ENCODE results near the gene ANKRD11.

Gene ANKRD11

DNA sequence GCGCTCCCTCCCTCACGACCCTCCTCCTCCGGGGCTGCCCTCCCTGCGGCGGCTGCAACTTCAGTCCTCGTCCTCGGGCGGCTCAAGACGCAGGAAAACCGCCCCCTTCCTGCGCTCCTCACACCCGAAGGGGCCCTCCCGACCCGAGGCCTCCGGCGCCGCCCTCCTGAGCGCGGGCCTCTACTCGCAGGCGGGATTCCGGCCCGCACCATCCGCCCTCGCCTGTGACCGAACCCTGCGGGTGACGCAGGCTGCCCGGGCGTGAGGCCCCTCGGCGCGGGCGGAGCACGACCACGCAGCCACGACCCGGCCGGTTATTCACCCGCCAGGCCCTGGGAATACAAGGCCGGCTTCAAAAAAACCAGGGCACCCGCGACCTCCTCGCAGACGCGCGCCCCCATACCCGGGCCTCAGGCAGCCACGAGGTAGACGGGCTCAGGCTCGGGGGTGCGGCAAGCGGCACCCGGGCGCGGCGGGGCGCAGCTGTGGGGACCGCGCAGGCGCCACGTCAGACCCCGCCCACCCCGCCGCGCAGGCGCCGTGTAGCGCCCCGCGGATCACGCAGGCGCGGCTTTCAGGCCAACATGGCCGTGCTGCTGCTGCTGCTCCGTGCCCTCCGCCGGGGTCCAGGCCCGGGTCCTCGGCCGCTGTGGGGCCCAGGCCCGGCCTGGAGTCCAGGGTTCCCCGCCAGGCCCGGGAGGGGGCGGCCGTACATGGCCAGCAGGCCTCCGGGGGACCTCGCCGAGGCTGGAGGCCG lies 17.7 kb upstream of the ANKRD11 start, which contains the start of gene SPG7:
Gene SPG7, plus strand, starts transcription at position 570 of the 757 bp plus-strand sequence. Its CDS starts 15 bp downstream, at position 585.
- peak within 1 kb of the TSS; percentile 43 to 98 (median 94) for H3K27ac ChIP-seq
- peak within 1 kb of the TSS; percentile 70 to 98 (median 86) for H3K4me3 ChIP-seq

DNA sequence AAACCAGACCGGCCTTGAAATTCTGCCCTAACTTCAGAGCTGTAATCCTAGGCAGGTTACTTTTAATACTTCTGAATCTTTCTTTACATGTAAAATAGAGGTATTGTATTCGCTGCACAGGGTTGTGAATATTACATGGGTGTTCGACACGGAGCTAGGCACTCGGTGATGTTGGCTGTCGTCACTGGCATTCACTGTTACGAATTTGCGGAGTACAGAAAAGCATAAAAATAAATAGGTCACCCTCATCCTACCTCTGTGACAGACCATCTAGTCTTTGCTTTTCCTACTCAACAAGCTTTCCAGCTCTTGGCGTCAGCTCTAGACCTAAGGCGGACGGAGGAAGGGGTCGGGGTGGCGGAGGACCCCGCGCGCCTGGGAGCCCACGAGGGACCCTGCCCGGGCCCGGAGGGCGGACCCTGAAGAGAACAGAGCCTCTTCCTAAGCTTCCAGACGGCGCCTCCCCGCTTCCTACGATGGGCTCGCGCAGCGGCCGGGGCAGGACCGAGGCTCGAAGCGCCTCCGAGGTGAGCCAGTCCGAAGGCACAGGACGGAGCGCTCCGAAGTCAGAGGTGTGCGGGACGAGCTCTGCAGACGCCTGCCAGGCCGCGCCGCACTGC lies 17.0 kb upstream of the ANKRD11 start:
- Histone ChIP-seq H3K4me3 (peak overlapping the region; percentile 70 to 98 (median 86)), H3K27ac (peak overlapping the region; percentile 43 to 98 (median 94))

DNA sequence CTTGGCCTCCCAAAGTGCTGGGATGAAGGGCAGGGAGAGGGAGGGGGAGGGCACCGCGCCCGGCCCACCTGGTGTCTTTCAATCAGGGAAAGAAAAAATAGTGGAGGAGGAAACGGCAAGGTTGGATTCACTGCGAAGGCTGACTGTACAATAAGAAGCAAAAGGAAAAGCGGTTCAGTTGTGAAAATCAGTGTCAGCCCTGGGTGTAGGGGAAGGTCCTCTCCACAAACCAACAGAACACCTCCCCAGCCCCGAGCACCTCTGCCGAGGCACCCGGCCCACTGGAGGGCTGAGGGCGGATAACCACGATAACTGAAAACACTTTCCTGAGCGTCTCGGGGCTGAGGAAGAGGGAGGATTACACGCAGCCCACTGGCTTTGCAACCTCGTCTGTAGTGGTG lies 16.4 kb upstream of the ANKRD11 start:
- Histone ChIP-seq H3K4me3 (peak overlapping the region in 4 of 7 experiments; percentile 70 to 98 (median 90)), H3K27ac (peak overlapping the region in 15 of 21 experiments; percentile 84 to 98 (median 96))

GRCh38 chr16:89506113-89506504 lies 15.7 kb upstream of the ANKRD11 start:
- H3K4me3 ChIP-seq: peak overlapping the region in 1 of 7 experiments; percentile 16
- H3K27ac ChIP-seq: peak overlapping the region in 17 of 21 experiments; percentile 26 to 89 (median 76)

DNA sequence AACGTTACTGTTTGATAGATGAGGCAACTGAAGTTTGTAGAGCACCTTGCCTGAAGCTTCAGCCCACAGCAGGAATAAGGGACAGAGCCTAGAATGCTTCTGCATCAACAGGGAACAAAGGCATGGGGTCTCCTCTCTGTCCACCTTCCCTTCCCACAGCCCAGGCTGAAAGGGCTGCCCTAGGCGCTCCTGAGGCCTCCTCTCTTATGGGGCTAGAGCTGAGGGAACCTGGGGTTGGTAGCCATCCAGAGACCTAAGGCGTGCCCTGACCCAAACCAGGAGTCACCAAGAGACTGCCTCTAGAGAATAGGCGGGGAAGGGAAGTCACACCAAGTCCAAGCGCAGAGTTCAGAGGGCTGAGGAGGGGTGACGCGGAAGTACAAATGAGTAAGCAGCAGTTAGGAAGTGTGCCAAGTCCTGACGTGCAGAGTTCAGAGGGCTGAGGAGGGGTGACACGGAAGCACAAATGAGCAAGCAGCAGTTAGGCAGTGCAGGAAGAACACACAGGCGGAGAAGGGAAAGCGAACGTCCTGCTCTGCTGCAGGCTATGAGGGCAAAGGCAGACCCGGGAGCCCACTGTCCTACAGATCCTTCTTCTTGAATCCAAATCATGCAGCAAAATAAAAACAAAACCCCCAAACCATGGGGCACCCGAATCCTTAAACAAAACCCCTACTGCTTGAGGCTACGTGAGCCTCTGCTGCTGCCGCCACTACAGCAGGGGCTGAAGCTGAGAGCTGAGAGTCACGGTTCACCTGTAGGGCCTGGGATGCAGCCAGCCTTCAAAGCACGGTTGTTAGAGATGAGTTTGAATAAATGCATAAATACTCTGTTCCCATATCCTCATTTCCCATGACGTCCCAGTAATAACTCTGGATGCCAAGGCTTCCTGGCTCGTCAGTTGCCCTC lies 15.1 kb upstream of the ANKRD11 start:
- Histone ChIP-seq H3K4me3 (peak overlapping the region in 2 of 7 experiments; percentile 1 to 16), H3K27ac (peak overlapping the region in 19 of 21 experiments; percentile 26 to 89 (median 76))

DNA sequence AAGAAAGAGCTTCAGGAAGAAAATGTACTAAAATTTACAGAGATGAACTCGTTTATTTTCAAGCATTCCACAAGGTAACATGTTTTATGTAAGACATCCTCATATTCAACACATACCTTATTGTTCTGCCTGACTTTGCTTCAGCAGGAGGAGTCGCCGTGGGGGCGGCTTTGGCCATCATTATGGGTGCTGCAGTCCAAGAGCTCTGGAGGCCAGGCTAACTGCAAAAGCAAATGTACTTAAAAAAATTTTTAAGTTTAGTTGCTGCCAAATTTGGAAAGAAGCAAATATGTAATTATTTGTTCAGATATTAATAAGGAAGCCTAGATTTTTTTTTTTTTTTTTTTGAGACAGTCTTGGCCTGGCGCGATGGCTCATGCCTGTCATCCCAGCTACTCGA lies 13.7 kb upstream of the ANKRD11 start:
- no peak overlapping the region for H3K27ac ChIP-seq
- no peak overlapping the region for H3K4me3 ChIP-seq

GRCh38 chr16:89502081-89502843 lies 11.9 kb upstream of the ANKRD11 start:
- Histone ChIP-seq H3K4me3 (no peak overlapping the region), H3K27ac (no peak overlapping the region)

DNA sequence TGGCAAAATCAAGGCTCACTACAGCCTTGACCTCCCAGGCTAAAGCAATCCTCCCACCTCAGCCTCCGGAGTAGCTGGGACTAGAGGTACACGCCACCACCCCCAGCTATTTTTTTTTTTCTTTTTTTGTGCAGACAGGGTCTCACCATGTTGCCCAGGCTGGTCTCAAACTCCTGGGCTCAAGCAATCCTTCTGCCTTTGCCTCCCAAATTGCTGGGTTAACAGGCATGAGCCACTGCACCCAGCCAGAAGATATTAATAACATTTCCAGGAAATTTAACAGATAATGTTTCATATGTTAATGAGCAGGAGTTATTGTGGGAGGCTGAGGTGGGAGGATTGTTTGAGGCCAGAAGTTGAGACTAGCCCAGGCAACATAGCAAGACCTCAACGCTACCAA lies 9.4 kb upstream of the ANKRD11 start:
- no peak overlapping the region for H3K4me3 ChIP-seq
- H3K27ac ChIP-seq: no peak overlapping the region

GRCh38 chr16:89498839-89499238 lies 8.5 kb upstream of the ANKRD11 start:
- no peak overlapping the region for H3K4me3 ChIP-seq
- H3K27ac ChIP-seq: no peak overlapping the region

DNA sequence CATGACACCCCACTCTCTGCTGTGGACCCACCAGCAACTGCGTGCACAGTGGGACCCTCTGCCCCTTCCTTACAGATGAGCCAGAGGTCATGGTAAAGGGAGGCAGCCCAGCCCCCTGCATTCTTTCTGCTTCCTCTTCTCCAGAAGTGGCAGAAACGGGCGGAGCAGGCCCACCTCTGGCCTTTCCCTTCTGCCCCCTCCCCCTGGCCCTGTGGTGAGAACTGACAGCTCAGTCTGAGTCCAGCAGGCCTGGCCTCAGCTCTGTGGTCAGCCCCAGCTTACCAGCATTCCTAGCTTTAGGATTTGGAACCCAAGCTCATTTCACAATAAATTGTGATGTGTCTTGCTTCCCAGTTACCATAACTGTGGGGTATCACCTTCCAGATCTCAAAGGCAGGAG lies 4.8 kb upstream of the ANKRD11 start:
- no peak overlapping the region for H3K4me3 ChIP-seq

DNA sequence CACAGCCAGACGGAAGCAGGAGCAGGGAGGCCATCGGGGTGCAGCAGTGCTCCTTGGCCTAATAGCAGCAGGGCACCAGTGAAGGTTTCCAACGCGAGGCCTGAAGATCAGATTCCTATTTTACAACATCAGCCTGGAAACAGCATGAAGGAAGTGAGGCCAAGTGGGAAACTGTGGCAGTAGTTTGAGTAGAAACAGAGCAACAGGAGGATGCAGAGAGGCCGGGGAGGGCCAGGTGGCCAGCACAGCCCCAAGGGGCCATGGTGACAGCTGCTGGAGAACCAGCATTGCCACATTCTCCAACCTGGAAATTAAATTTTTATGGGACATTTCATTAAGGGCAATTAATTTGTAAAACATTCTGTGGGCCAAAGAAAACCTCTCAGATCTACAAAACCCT lies 3.4 kb upstream of the ANKRD11 start:
- H3K27ac ChIP-seq: no peak overlapping the region

More for the DNA sequence above, 4.8 kb upstream of the ANKRD11 start:
- no peak overlapping the region for H3K27ac ChIP-seq

DNA sequence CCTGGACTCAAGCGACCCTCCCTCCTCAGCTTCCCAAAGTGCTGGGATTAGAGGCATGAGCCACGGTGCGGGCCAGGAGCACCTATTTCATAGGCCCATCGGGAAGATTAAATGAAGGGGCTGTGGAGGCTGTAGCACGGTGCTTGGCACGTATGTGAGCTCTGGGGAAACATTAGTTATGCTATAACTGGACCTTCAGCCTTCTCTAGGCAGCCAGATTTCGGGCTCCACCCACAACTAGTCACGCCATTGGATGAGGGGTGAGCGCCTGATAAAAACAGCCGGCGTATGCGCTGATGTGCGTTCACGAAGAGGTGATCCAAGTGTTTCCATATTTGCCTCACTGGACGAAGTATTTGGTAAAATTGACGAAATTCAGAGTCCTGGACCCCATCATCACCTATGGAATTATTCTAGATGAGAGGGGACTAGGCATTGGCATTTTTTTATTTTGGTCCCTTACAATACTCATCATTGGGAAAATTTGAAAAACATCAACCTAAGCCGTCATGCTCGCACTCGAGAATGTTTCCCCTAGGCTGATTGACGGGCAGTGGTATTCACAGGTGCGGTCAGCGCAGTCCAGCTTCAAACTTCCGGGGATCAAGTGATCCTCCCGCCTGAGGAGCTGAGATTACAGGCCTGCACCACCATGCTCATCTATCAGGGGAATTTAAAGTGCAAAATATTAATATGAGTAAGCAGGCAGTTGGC lies 1.8 kb upstream of the ANKRD11 start:
- peak overlapping the region in 4 of 7 experiments; percentile 77 to 98 (median 92) for H3K4me3 ChIP-seq

More for the DNA sequence above, 3.4 kb upstream of the ANKRD11 start:
- H3K4me3 ChIP-seq: no peak overlapping the region

GRCh38 chr16:89491238-89491869 lies 993 bp upstream of the ANKRD11 start:
- Histone ChIP-seq H3K4me3 (peak overlapping the region; percentile 77 to 98 (median 88)), H3K27ac (peak overlapping the region; percentile 71 to 99 (median 94))

More for the DNA sequence above, 1.8 kb upstream of the ANKRD11 start:
- peak overlapping the region in 9 of 21 experiments; percentile 90 to 99 (median 96) for H3K27ac ChIP-seq

- Histone ChIP-seq H3K27ac (peak overlapping the region; percentile 92 to 100 (median 98)), H3K4me3 (peak overlapping the region; percentile 75 to 98 (median 88))
Measured at GRCh38 chr16:89489898-89490438, 393 bp downstream of the ANKRD11 start.

DNA sequence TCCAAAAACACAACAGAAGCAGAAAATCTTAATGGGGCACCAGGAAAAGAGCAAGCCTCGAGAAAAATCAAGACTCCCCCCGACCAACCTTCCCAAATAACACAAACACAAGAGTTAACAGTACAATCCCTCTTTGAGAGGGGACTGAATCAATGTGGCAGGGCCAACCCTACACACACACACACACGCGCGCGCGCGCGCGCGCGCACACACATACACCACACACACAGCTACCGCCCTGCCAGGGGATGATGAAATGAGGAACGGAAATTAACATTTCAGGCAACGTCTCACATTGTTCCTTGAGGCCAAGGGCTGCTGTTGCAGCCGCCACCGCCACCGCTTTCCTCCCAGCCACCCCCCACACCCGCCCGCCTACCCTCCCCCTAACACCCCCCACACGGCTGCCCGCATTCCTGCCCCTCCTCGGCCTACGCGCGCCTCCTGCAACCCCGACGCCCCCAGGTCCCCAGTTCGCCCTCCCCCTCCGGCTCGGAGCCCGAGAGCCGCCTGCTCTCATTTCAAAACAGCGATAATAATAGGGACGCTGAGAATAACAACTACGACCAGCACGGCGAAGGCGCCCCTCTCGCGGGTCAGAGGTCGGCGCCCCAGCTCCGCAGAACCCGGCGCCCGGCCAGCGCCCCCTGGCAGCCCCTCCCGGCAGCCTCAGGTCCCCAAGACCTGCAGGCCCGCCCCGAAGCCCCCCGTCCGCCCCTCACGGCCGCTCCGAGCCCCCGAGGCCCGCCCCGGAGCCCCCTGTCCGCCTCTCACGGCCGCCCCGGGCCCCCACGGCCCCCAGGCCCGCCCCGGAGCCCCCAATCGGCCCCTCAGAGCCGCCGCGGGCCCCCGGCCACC lies 1.1 kb downstream of the ANKRD11 start:
- peak overlapping the region; percentile 75 to 98 (median 88) for H3K4me3 ChIP-seq
- H3K27ac ChIP-seq: peak overlapping the region; percentile 92 to 100 (median 98)

- Histone ChIP-seq H3K4me3 (no peak overlapping the region), H3K27ac (peak overlapping the region in 7 of 21 experiments; percentile 13 to 80 (median 58))
Measured at GRCh38 chr16:89485701-89486246, 4.6 kb downstream of the ANKRD11 start.
